Trophoblast cell (in vitro differentiated cells and primary cell): ENCODE results near the gene C11orf68.

Experiments
- DNase-seq, 2 donors: peaks; one replicate each; pipeline ENCODE4 v3.0.0-alpha.2; 2016
- H2AFZ ChIP-seq: 2 replicates; pipeline ENCODE4 v1.6.1; 2013; ENCODE audit warnings: low read length, moderate library complexity, mild to moderate bottlenecking; ENCODE audit not compliant: insufficient read depth, poor library complexity
- H2AK5ac ChIP-seq: 2 replicates; pipeline ENCODE4 v1.6.1; 2013; ENCODE audit warnings: mild to moderate bottlenecking, low read length
- H2BK120ac ChIP-seq: 2 replicates; pipeline ENCODE4 v1.6.1; 2013; ENCODE audit warnings: low read length, mild to moderate bottlenecking, moderate library complexity; ENCODE audit not compliant: insufficient read depth, poor library complexity
- H2BK12ac ChIP-seq: 2 replicates; pipeline ENCODE4 v1.6.1; 2013; ENCODE audit warnings: mild to moderate bottlenecking, low read length, moderate library complexity
- H2BK5ac ChIP-seq: 2 replicates; pipeline ENCODE4 v1.6.1; 2013; ENCODE audit warnings: low read length, low read depth, moderate library complexity, mild to moderate bottlenecking; ENCODE audit not compliant: poor library complexity
- H3K14ac ChIP-seq: 2 replicates; pipeline ENCODE4 v1.6.1; 2013; ENCODE audit warnings: mild to moderate bottlenecking, low read length
- H3K18ac ChIP-seq: 2 replicates; pipeline ENCODE4 v1.6.1; 2013; ENCODE audit warnings: mild to moderate bottlenecking, low read length
- H3K23ac ChIP-seq: 2 replicates; pipeline ENCODE4 v1.6.1; 2013; ENCODE audit warnings: low read length
- H3K27ac ChIP-seq: 2 replicates; pipeline ENCODE4 v1.5.1; 2013; ENCODE audit warnings: low read depth, mild to moderate bottlenecking, inconsistent platforms, low read length, moderate library complexity
- H3K27me3 ChIP-seq: 2 replicates; pipeline ENCODE4 v1.6.1; 2013; ENCODE audit warnings: inconsistent platforms, mild to moderate bottlenecking, low read length, moderate library complexity; ENCODE audit not compliant: insufficient read depth
- H3K36me3 ChIP-seq, 2 experiments: 1 replicate in 1 of 2; 2 replicates in 1 of 2; pipeline ENCODE4 v1.6.1; 2013; ENCODE audit warnings: low read length in 2 of 2, mild to moderate bottlenecking in 2 of 2, moderate library complexity in 1 of 2; ENCODE audit not compliant: insufficient read depth in 2 of 2, control insufficient read depth in 1 of 2
- H3K4ac ChIP-seq: 2 replicates; pipeline ENCODE4 v1.6.1; 2013; ENCODE audit warnings: low read depth, mild to moderate bottlenecking, low read length, moderate library complexity
- H3K4me1 ChIP-seq, 2 experiments: 1 replicate in 1 of 2; 2 replicates in 1 of 2; pipeline ENCODE4 v1.6.1; 2013; ENCODE audit warnings: low read length in 2 of 2, mild to moderate bottlenecking in 2 of 2, moderate library complexity in 1 of 2; ENCODE audit not compliant: insufficient read depth in 2 of 2, control insufficient read depth in 1 of 2
- H3K4me2 ChIP-seq: 2 replicates; pipeline ENCODE4 v1.6.1; 2013; ENCODE audit warnings: inconsistent platforms, mild to moderate bottlenecking, low read length, moderate library complexity
- H3K4me3 ChIP-seq: 2 replicates; pipeline ENCODE4 v1.5.1; 2013; ENCODE audit warnings: mild to moderate bottlenecking, low read depth, low read length, inconsistent platforms
- H3K79me1 ChIP-seq: one replicate; pipeline ENCODE4 v1.6.1; 2013; ENCODE audit warnings: low read length
- H3K79me2 ChIP-seq: 2 replicates; pipeline ENCODE4 v1.6.1; 2013; ENCODE audit warnings: low read length, mild to moderate bottlenecking; ENCODE audit not compliant: control insufficient read depth, insufficient read depth, poor library complexity
- H3K9ac ChIP-seq: 2 replicates; pipeline ENCODE4 v1.6.1; 2013; ENCODE audit warnings: mild to moderate bottlenecking, low read length
- H3K9me3 ChIP-seq: 2 replicates; pipeline ENCODE4 v1.6.1; 2013; ENCODE audit warnings: low read depth, mild to moderate bottlenecking, control low read depth, inconsistent platforms, low read length; ENCODE audit not compliant: insufficient read depth
- H4K12ac ChIP-seq: 2 replicates; pipeline ENCODE4 v1.6.1; 2013; ENCODE audit warnings: low read depth, mild to moderate bottlenecking, low read length, moderate library complexity
- H4K8ac ChIP-seq: 2 replicates; pipeline ENCODE4 v1.6.1; 2013; ENCODE audit warnings: low read depth, mild to moderate bottlenecking, low read length, moderate library complexity
- H4K91ac ChIP-seq: one replicate; pipeline ENCODE4 v1.6.1; 2013; ENCODE audit warnings: low read depth, mild to moderate bottlenecking, low read length, moderate library complexity
- WGBS: extraction: QIAGEN DNeasy Blood & Tissue Kit; methylation state at CpG from one replicate; pipeline ENCODE4 v1.1.7; 2013; ENCODE audit warnings: missing lambda C conversion rate; ENCODE audit not compliant: insufficient read length, insufficient coverage; ENCODE audit errors: extremely low coverage; 5-methylcytosine and 5-hydroxymethylcytosine counted together

Gene C11orf68

DNA sequence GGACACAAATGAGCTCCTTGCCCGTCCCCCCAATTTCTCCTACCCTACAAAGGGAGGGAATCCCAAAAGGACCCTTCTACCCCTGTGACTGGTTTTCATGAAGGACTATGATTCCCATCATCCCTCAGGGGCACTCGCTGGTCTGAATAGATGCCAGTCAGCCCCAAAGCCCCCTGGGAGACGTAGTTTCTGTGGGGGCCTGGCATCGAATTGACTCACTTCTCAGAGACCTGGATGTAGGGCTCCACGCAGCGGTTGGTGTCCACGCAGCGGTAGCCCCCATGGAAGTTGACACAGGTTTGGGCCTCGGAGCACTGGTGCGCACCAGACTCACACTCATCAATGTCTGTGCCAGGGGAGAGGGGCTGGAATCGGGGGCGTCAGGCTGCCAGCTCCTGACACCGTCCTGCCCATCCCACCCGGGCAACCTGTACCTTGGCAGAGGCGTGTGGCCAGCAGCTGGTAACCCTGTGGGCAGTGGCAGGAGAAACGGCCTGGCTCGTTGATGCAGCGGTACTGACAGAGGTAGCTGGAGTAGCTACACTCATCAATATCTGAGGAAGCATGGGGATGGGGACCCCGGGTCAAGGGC, 50.7 kb downstream of the C11orf68 start:
- no peak overlapping the region for H3K4ac ChIP-seq
- H4K12ac ChIP-seq = no peak overlapping the region
- no peak overlapping the region for H2BK12ac ChIP-seq
- no peak overlapping the region for H3K18ac ChIP-seq
- H2AFZ ChIP-seq = no peak overlapping the region
- H4K8ac ChIP-seq = no peak overlapping the region
- H3K4me1 ChIP-seq = peaks cover 10 to 14% of the 10 kb centered on the region in 2 experiments
- no peaks in the 10 kb centered on the region for H3K27me3 ChIP-seq
- no peaks in the 10 kb centered on the region for H3K9me3 ChIP-seq
- no peak overlapping the region for H3K14ac ChIP-seq
- no peak overlapping the region for H3K27ac ChIP-seq
- H4K91ac ChIP-seq = no peak overlapping the region
- H2BK5ac ChIP-seq = no peak overlapping the region
- H3K23ac ChIP-seq = no peak overlapping the region
- peaks cover 61 to 73% of the 10 kb centered on the region in 2 experiments for H3K36me3 ChIP-seq
- H3K79me1 ChIP-seq = peaks cover 11% of the 10 kb centered on the region
- H2BK120ac ChIP-seq = no peak overlapping the region
- no peak overlapping the region for H3K4me2 ChIP-seq
- no peak overlapping the region for H3K4me3 ChIP-seq
- WGBS = no CpG with 5 or more reads among the region's 19 CpGs
- H2AK5ac ChIP-seq = no peak overlapping the region
- peaks cover 7% of the 10 kb centered on the region for H3K79me2 ChIP-seq
- H3K9ac ChIP-seq = no peak overlapping the region
- DNase-seq = no peak

- Histone ChIP-seq H3K23ac (no peak overlapping the region), H4K91ac (no peak overlapping the region), H3K18ac (no peak overlapping the region), H2BK120ac (no peak overlapping the region), H3K9ac (no peak overlapping the region), H3K27me3 (no peaks in the 10 kb centered on the region), H3K9me3 (no peaks in the 10 kb centered on the region), H3K4me1 (peaks cover 8 to 14% of the 10 kb centered on the region in 2 experiments), H2BK12ac (no peak overlapping the region), H3K4ac (no peak overlapping the region), H3K27ac (no peak overlapping the region), H3K79me1 (peaks cover 6% of the 10 kb centered on the region), H4K8ac (no peak overlapping the region), H2BK5ac (no peak overlapping the region), H2AFZ (no peak overlapping the region), H3K79me2 (peaks cover 3% of the 10 kb centered on the region), H2AK5ac (no peak overlapping the region), H3K36me3 (peaks cover 68 to 80% of the 10 kb centered on the region in 2 experiments), H3K4me3 (no peak overlapping the region), H3K14ac (no peak overlapping the region), H3K4me2 (no peak overlapping the region), H4K12ac (no peak overlapping the region)
- WGBS = no CpG with 5 or more reads among the region's 29 CpGs
- no peak for DNase-seq
Observed at GRCh38 chr11:65867284-65868071, 51.4 kb downstream of the C11orf68 start.
